NB4 (cell line): Measurements from ENCODE around the gene RACGAP1.

Experiments
- MYC ChIP-seq: IDR thresholded peaks from 2 replicates; pipeline ENCODE4 v1.6.1; 2011; ENCODE audit warnings: low read depth, low read length
- POLR2A ChIP-seq: IDR thresholded peaks from 2 replicates; pipeline ENCODE4 v1.6.1; 2011; ENCODE audit warnings: mild to moderate bottlenecking; ENCODE audit not compliant: insufficient read length; ENCODE audit errors: extremely low read depth
- TF ChIP-seq, protein P1 (sequence below): IDR thresholded peaks from one replicate; pipeline ENCODE4 v1.5.1; 2012; ENCODE audit warnings: low read depth, low read length
- TF ChIP-seq, protein P2 (sequence below): IDR thresholded peaks from 2 replicates; pipeline ENCODE4 v1.6.1; 2011; ENCODE audit warnings: low read depth, low read length

DNA sequence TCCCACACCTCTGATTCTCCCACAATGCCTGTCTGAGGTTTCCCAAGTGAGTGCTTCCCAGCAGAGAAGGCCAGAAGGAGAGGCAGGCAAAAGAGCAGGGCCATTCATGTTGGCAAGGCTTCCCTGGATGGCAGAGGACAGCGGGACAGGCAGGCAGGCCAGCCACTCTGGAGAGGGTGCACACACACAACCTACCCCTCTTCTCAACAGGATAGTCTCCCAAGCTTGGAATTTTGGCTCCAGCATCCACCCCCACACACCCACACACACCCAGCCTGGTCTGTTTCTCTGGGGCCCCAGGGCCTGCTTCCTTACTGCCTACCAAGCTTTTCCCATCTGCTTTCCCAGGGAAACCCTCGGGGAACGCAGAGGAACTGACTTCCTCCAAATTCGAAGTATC, 15.4 kb upstream of the RACGAP1 start:
- TF ChIP-seq, protein P1, sequence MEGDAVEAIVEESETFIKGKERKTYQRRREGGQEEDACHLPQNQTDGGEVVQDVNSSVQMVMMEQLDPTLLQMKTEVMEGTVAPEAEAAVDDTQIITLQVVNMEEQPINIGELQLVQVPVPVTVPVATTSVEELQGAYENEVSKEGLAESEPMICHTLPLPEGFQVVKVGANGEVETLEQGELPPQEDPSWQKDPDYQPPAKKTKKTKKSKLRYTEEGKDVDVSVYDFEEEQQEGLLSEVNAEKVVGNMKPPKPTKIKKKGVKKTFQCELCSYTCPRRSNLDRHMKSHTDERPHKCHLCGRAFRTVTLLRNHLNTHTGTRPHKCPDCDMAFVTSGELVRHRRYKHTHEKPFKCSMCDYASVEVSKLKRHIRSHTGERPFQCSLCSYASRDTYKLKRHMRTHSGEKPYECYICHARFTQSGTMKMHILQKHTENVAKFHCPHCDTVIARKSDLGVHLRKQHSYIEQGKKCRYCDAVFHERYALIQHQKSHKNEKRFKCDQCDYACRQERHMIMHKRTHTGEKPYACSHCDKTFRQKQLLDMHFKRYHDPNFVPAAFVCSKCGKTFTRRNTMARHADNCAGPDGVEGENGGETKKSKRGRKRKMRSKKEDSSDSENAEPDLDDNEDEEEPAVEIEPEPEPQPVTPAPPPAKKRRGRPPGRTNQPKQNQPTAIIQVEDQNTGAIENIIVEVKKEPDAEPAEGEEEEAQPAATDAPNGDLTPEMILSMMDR: no peak
- TF ChIP-seq MYC (no peak), POLR2A (no peak)
- TF ChIP-seq, protein P2, sequence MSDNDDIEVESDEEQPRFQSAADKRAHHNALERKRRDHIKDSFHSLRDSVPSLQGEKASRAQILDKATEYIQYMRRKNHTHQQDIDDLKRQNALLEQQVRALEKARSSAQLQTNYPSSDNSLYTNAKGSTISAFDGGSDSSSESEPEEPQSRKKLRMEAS: no peak
